SK-N-SH (cell line): Measurements from ENCODE around the gene UGT1A10. TPM values are rescaled to one million over a fixed set of nuclear protein-coding genes. Genes with fewer than 3 reads are reported as not detected.

Source experiments
- CTCF ChIA-PET: fragments of 300-600, 350-600 bp; formaldehyde crosslinking; extraction: SDS; loops from one replicate; lab custom pipeline; 2021; lab: Yijun Ruan, JAX
- POLR2A ChIA-PET: fragments of 350-600 bp; sonication (Branson Sonifier 250); formaldehyde crosslinking; extraction: SDS; loops from one replicate; lab custom pipeline; 2020; ENCODE audit warnings: antibody characterized with exemption, inconsistent platforms; lab: Yijun Ruan, JAX
- DNase-seq: peaks from one replicate; pipeline ENCODE4 v3.0.0; 2012
- H2AFZ ChIP-seq: fragments of 200-600 bp; sonication (generic); 2 replicates; pipeline ENCODE4 v1.8.1; 2016; ENCODE audit warnings: antibody characterized with exemption, mild to moderate bottlenecking, low read depth
- H3F3A ChIP-seq: fragments of 200-600 bp; sonication (generic); replicated peaks from 2 replicates; pipeline ENCODE3; 2016; ENCODE audit warnings: antibody characterized with exemption, mild to moderate bottlenecking; ENCODE audit not compliant: insufficient read depth
- H3K27ac ChIP-seq, 2 experiments: fragments of 200-500 bp in 1 of 2; fragments of 200-600 bp in 1 of 2; sonication (Bioruptor generic) in 1 of 2; sonication (generic), shearing (Covaris generic) in 1 of 2; 2 replicates each; pipeline versions ENCODE4 v1.5.1 to v1.6.1; 2014 to 2016; ENCODE audit warnings: low read depth in 2 of 2, inconsistent platforms in 1 of 2, low read length in 1 of 2, mild to moderate bottlenecking in 1 of 2, mixed read lengths in 1 of 2
- H3K27me3 ChIP-seq: fragments of 200-600 bp; sonication (generic), shearing (Covaris generic); 2 replicates; pipeline ENCODE4 v1.6.1; 2016; ENCODE audit warnings: mixed run types; ENCODE audit not compliant: insufficient read depth
- H3K36me3 ChIP-seq, 2 experiments: fragments of 200-500 bp in 1 of 2; fragments of 200-600 bp in 1 of 2; sonication (Bioruptor generic) in 1 of 2; sonication (generic) in 1 of 2; replicated peaks in 1 of 2; 2 replicates each; pipeline versions ENCODE3 to v1.5.1; 2014 to 2016; ENCODE audit warnings: low read length in 1 of 2, mild to moderate bottlenecking in 1 of 2; ENCODE audit not compliant: insufficient read depth in 2 of 2, control insufficient read depth in 1 of 2
- H3K4me1 ChIP-seq, 2 experiments: fragments of 200-500 bp in 1 of 2; fragments of 200-600 bp in 1 of 2; sonication (Bioruptor generic) in 1 of 2; sonication (generic), shearing (Covaris generic) in 1 of 2; 2 replicates each; pipeline versions ENCODE4 v1.5.1 to v1.6.1; 2014 to 2016; ENCODE audit warnings: low read depth in 1 of 2, low read length in 1 of 2, mixed run types in 1 of 2; ENCODE audit not compliant: insufficient read depth in 2 of 2, control insufficient read depth in 1 of 2
- H3K4me2 ChIP-seq: fragments of 200-600 bp; sonication (generic), shearing (Covaris generic); 2 replicates; pipeline ENCODE4 v1.6.1; 2017; ENCODE audit warnings: mixed run types
- H3K4me3 ChIP-seq, 2 experiments: fragments of 200-500 bp in 1 of 2; fragments of 200-600 bp in 1 of 2; sonication (Bioruptor generic) in 1 of 2; sonication (generic), shearing (Covaris generic) in 1 of 2; 2 replicates each; pipeline versions ENCODE4 v1.5.1 to v1.8.1; 2014 to 2016; ENCODE audit warnings: low read depth in 2 of 2, inconsistent platforms in 1 of 2, low read length in 1 of 2, mild to moderate bottlenecking in 1 of 2, mixed read lengths in 1 of 2, moderate library complexity in 1 of 2
- H3K79me2 ChIP-seq: fragments of 200-600 bp; sonication (generic); 2 replicates; pipeline ENCODE4 v1.8.1; 2017; ENCODE audit warnings: mild to moderate bottlenecking; ENCODE audit not compliant: insufficient read depth
- H3K9ac ChIP-seq: fragments of 200-600 bp; sonication (generic); 2 replicates; pipeline ENCODE4 v1.6.1; 2017; ENCODE audit warnings: mixed run types
- H3K9me2 ChIP-seq: fragments of 200-600 bp; sonication (generic); 2 replicates; pipeline ENCODE4 v1.6.1; 2017; ENCODE audit warnings: mixed run types
- H3K9me3 ChIP-seq: fragments of 200-600 bp; sonication (generic); 2 replicates; pipeline ENCODE4 v1.6.1; 2017; ENCODE audit warnings: mixed run types, mild to moderate bottlenecking, moderate library complexity
- H4K20me1 ChIP-seq: fragments of 200-600 bp; sonication (generic); 2 replicates; pipeline ENCODE4 v1.6.1; 2017; ENCODE audit warnings: mild to moderate bottlenecking, mixed run types; ENCODE audit not compliant: insufficient read depth
- EP300 ChIP-seq, 2 experiments: IDR thresholded peaks; 2 replicates each; pipeline versions ENCODE4 v1.4.0 to v1.6.1; 2012; ENCODE audit warnings: borderline replicate concordance in 1 of 2, low read depth in 1 of 2, low read length in 1 of 2
- EZH2phosphoT487 ChIP-seq: fragments of 200-600 bp; sonication (generic); IDR thresholded peaks from 2 replicates; pipeline ENCODE4 v1.6.1; 2017; ENCODE audit warnings: low read depth, mixed run types, mild to moderate bottlenecking, antibody characterized with exemption, moderate library complexity, borderline replicate concordance
- FOXJ3 ChIP-seq: sonication (generic); formaldehyde crosslinking; IDR thresholded peaks from 2 replicates; pipeline ENCODE4 v1.5.1; 2020; ENCODE audit warnings: mild to moderate bottlenecking, missing genetic modification reagents
- FOXM1 ChIP-seq: IDR thresholded peaks from 2 replicates; pipeline ENCODE4 v1.4.0; 2012; ENCODE audit warnings: low read depth, mild to moderate bottlenecking
- GATA2 ChIP-seq: sonication (generic); formaldehyde crosslinking; IDR thresholded peaks from 2 replicates; pipeline ENCODE4 v1.5.0; 2020; ENCODE audit warnings: mild to moderate bottlenecking, missing genetic modification reagents
- IRF3 ChIP-seq: fragments of 150-350 bp; IDR thresholded peaks from 2 replicates; pipeline ENCODE4 v1.6.1; 2016; ENCODE audit warnings: mild to moderate bottlenecking, low read depth, low read length
- NRF1 ChIP-seq: IDR thresholded peaks from 2 replicates; pipeline ENCODE4 v1.6.1; 2012; ENCODE audit warnings: low read depth, mild to moderate bottlenecking, low read length
- PBX3 ChIP-seq: IDR thresholded peaks from 2 replicates; pipeline ENCODE4; 2012
- POLR2AphosphoS5 ChIP-seq: IDR thresholded peaks from 2 replicates; pipeline ENCODE4 v1.6.1; 2012; ENCODE audit warnings: low read depth, low read length
- RFX5 ChIP-seq: IDR thresholded peaks from 2 replicates; pipeline ENCODE4 v1.6.1; 2012; ENCODE audit warnings: mild to moderate bottlenecking, improper control_type of control experiment, low read length
- RXRA ChIP-seq: IDR thresholded peaks from 2 replicates; pipeline ENCODE4 v1.4.0; 2012; ENCODE audit warnings: low read depth, mild to moderate bottlenecking, borderline replicate concordance
- SIN3A ChIP-seq: IDR thresholded peaks from 2 replicates; pipeline ENCODE4 v1.6.1; 2012; ENCODE audit warnings: low read depth, mild to moderate bottlenecking, low read length, moderate library complexity, borderline replicate concordance
- SMC3 ChIP-seq: IDR thresholded peaks from 2 replicates; pipeline ENCODE4 v1.6.1; 2012; ENCODE audit warnings: low read depth, low read length, improper control_type of control experiment
- TAF1 ChIP-seq: IDR thresholded peaks from 2 replicates; pipeline ENCODE4 v1.6.1; 2012; ENCODE audit warnings: low read depth, mild to moderate bottlenecking, low read length, moderate library complexity, borderline replicate concordance
- TCF12 ChIP-seq: IDR thresholded peaks from 2 replicates; pipeline ENCODE4 v1.4.0; 2012
- USF2 ChIP-seq: fragments of 150-350 bp; IDR thresholded peaks from 2 replicates; pipeline ENCODE4 v1.6.1; 2017; ENCODE audit warnings: antibody characterized with exemption, low read length, low read depth, borderline replicate concordance
- WGBS: methylation state at CpG from one replicate; pipeline ENCODE4 v1.1.6; 2017; ENCODE audit warnings: low lambda C conversion rate; 5-methylcytosine and 5-hydroxymethylcytosine counted together
- polyA plus RNA-seq, 3 experiments: library from polyadenylated mRNA; depleted of rRNA; stranded (reverse); fragments of >200 nt; gene quantifications; 2 replicates each; pipeline ENCODE4 v1.2.3, GENCODE V29; 2012

The UGT1A10 gene
- polyA plus RNA-seq, 1 of the 3 experiments (the other 2 are of a cell fraction): not detected

GRCh38 chr2:233807215-233807865 is 171.1 kb downstream of the UGT1A10 start:
- no peak overlapping the region for H3K4me2 ChIP-seq
- no peaks in the 10 kb centered on the region for H3K79me2 ChIP-seq
- no peak for DNase-seq
- H3K4me1 ChIP-seq: no peaks in the 10 kb centered on the region
- no peak for TF ChIP-seq PBX3
- TF ChIP-seq IRF3: no peak
- no peak for TF ChIP-seq RFX5
- TF ChIP-seq RXRA: no peak
- no peak for TF ChIP-seq SMC3
- no peak for TF ChIP-seq FOXJ3 (CRISPR knock-in tag)
- TF ChIP-seq EZH2phosphoT487: no peak
- ChIA-PET POLR2A (no interaction called here), CTCF (no interaction called here)
- WGBS: 30% methylated on average over 7 of the region's 12 CpGs
- no peaks in the 10 kb centered on the region for H3K9me2 ChIP-seq
- H3K27me3 ChIP-seq: no peaks in the 10 kb centered on the region; the same call in 1 of the 2 replicates
- no peaks in the 10 kb centered on the region for H3F3A ChIP-seq
- H3K9ac ChIP-seq: no peak overlapping the region
- no peaks in the 10 kb centered on the region for H4K20me1 ChIP-seq
- H3K27ac ChIP-seq: no peak overlapping the region
- H3K36me3 ChIP-seq: no peaks in the 10 kb centered on the region
- no peak overlapping the region for H2AFZ ChIP-seq
- H3K4me3 ChIP-seq: no peak overlapping the region
- H3K9me3 ChIP-seq: no peaks in the 10 kb centered on the region; the same call in 1 of the 2 replicates

- WGBS: 60% methylated on average over 5 of the region's 10 CpGs
- no peak for DNase-seq
These were observed 172.0 kb downstream of the UGT1A10 start for GRCh38 chr2:233807966-233808935.

More at GRCh38 chr2:233807966-233808935, 172.0 kb downstream of the UGT1A10 start:
- Histone ChIP-seq H3K9me3 (no peaks in the 10 kb centered on the region; the same call in 1 of the 2 replicates), H3K36me3 (no peaks in the 10 kb centered on the region), H3K9me2 (no peaks in the 10 kb centered on the region), H3K4me2 (no peak overlapping the region), H3K79me2 (no peaks in the 10 kb centered on the region), H4K20me1 (no peaks in the 10 kb centered on the region), H3K27ac (no peak overlapping the region), H3K27me3 (no peaks in the 10 kb centered on the region; the same call in 1 of the 2 replicates), H3K4me3 (no peak overlapping the region), H3F3A (no peaks in the 10 kb centered on the region), H3K4me1 (no peaks in the 10 kb centered on the region), H3K9ac (no peak overlapping the region), H2AFZ (no peak overlapping the region)
- TF ChIP-seq POLR2AphosphoS5: no peak
- no peak for TF ChIP-seq TCF12
- TF ChIP-seq EP300 (IDR thresholded peaks at IDR 0.05; ENCODE audit: borderline replicate concordance in 1 of 2, low read depth in 1 of 2, low read length in 1 of 2): no peak
- TF ChIP-seq NRF1: no peak
- TF ChIP-seq FOXM1: no peak
- TF ChIP-seq USF2: no peak
- TF ChIP-seq FOXJ3 (CRISPR knock-in tag): no peak
- TF ChIP-seq TAF1: no peak
- no peak for TF ChIP-seq SIN3A
- TF ChIP-seq SMC3: no peak
- no peak for TF ChIP-seq GATA2 (CRISPR knock-in tag)
- ChIA-PET POLR2A (no interaction called here), CTCF (interaction anchor here (0.6 kb wide), 1 partner anchor 454 kb away, joined by 3 read pairs; the partner anchor contains the start of gene DGKD)
